WTC11 (cell line): ENCODE results near the gene FANCE. TPM values are rescaled to one million over a fixed set of nuclear protein-coding genes. Genes with fewer than 3 reads are reported as not detected.

Experiments used
- ATAC-seq: fragments of 200-7000 bp; cut with Tn5 transposase; 2 replicates; pipeline ENCODE4 v1.10.0; 2021; ENCODE audit warnings: mild to moderate bottlenecking, moderate library complexity
- Bru-seq: library from RNA; stranded (reverse); fragments of 400-500 nt; gene quantifications from one replicate; lab custom pipeline; 2021; lab: Mats Ljungman, UMichigan
- CTCF ChIA-PET: fragments of 300-600 bp; sonication (Branson Sonifier 250); formaldehyde crosslinking; loops from one replicate; lab custom pipeline; 2021; ENCODE audit warnings: antibody characterized with exemption; lab: Charles Lee
- POLR2A ChIA-PET: fragments of 350-600 bp; sonication (Branson Sonifier 250); formaldehyde crosslinking; loops from one replicate; lab custom pipeline; 2021; ENCODE audit warnings: antibody characterized with exemption; lab: Charles Lee
- DNase-seq: peaks from one replicate; pipeline ENCODE4 v3.0.0; 2021; ENCODE audit warnings: low spot score
- H3K27ac Mint-ChIP-seq: 2 replicates; pipeline ENCODE4 v1.8.0; 2021; ENCODE audit warnings: mixed read lengths
- H3K27me3 Mint-ChIP-seq: 2 replicates; pipeline ENCODE4 v1.8.0; 2021; ENCODE audit warnings: low read depth, mild to moderate bottlenecking, moderate library complexity, mixed read lengths
- H3K36me3 Mint-ChIP-seq: 2 replicates; pipeline ENCODE4 v1.8.0; 2021; ENCODE audit warnings: mixed read lengths
- H3K4me1 Mint-ChIP-seq: 2 replicates; pipeline ENCODE4 v1.8.0; 2022; ENCODE audit warnings: mixed read lengths
- H3K4me3 Mint-ChIP-seq: 2 replicates; pipeline ENCODE4 v1.8.0; 2021; ENCODE audit warnings: mild to moderate bottlenecking, moderate library complexity, mixed read lengths
- H3K9me3 Mint-ChIP-seq: 2 replicates; pipeline ENCODE4 v1.8.0; 2021; ENCODE audit warnings: mixed read lengths
- AR ChIP-seq: fragments of 250-450 bp; sonication (Bioruptor Pico); IDR thresholded peaks from 2 replicates; pipeline ENCODE4 v1.9.0; 2021; ENCODE audit warnings: mild to moderate bottlenecking
- CDX4 ChIP-seq: fragments of 250-450 bp; sonication (Bioruptor Pico); IDR thresholded peaks from 2 replicates; pipeline ENCODE4 v1.9.0; 2021; ENCODE audit warnings: moderate library complexity, mild to moderate bottlenecking, inconsistent platforms, borderline replicate concordance
- CREB1 ChIP-seq: sonication (generic); formaldehyde crosslinking; IDR thresholded peaks from 2 replicates; pipeline ENCODE4 v1.8.0; 2023; ENCODE audit warnings: mild to moderate bottlenecking, missing genetic modification reagents
- FOXJ3 ChIP-seq: sonication (generic); formaldehyde crosslinking; IDR thresholded peaks from 2 replicates; pipeline ENCODE4 v1.9.0; 2021; ENCODE audit warnings: missing genetic modification reagents, mild to moderate bottlenecking, borderline replicate concordance
- HMGXB4 ChIP-seq: sonication (generic); formaldehyde crosslinking; IDR thresholded peaks from 2 replicates; pipeline ENCODE4 v1.8.1; 2023; ENCODE audit warnings: mild to moderate bottlenecking, moderate library complexity, missing genetic modification reagents
- JAZF1 ChIP-seq: fragments of 250-450 bp; sonication (Bioruptor Pico); IDR thresholded peaks from 2 replicates; pipeline ENCODE4 v1.9.0; 2021; ENCODE audit warnings: moderate library complexity, mild to moderate bottlenecking, inconsistent platforms
- JUN ChIP-seq: sonication (generic); formaldehyde crosslinking; IDR thresholded peaks from 2 replicates; pipeline ENCODE4 v1.8.0; 2023; ENCODE audit warnings: mild to moderate bottlenecking, missing genetic modification reagents
- MAX ChIP-seq: sonication (generic); formaldehyde crosslinking; IDR thresholded peaks from 2 replicates; pipeline ENCODE4 v1.8.0; 2022; ENCODE audit warnings: mild to moderate bottlenecking, missing genetic modification reagents
- NR1H2 ChIP-seq: sonication (generic); formaldehyde crosslinking; IDR thresholded peaks from 2 replicates; pipeline ENCODE4 v1.9.0; 2021; ENCODE audit warnings: mild to moderate bottlenecking, moderate library complexity, missing genetic modification reagents
- PRDM15 ChIP-seq: sonication (generic); formaldehyde crosslinking; IDR thresholded peaks from 2 replicates; pipeline ENCODE4 v1.8.0; 2022; ENCODE audit warnings: missing genetic modification reagents
- PREB ChIP-seq: sonication (generic); formaldehyde crosslinking; IDR thresholded peaks from 2 replicates; pipeline ENCODE4 v1.8.1; 2022; ENCODE audit warnings: mild to moderate bottlenecking, missing genetic modification reagents, moderate library complexity, borderline replicate concordance
- PRRX2 ChIP-seq: fragments of 250-450 bp; sonication (Bioruptor Pico); IDR thresholded peaks from 2 replicates; pipeline ENCODE4 v1.8.0; 2021; ENCODE audit warnings: mild to moderate bottlenecking
- SOX15 ChIP-seq: fragments of 250-450 bp; sonication (Bioruptor Pico); IDR thresholded peaks from 2 replicates; pipeline ENCODE4 v1.9.0; 2021; ENCODE audit warnings: mild to moderate bottlenecking
- TEAD1 ChIP-seq: sonication (generic); formaldehyde crosslinking; IDR thresholded peaks from 2 replicates; pipeline ENCODE4 v1.8.0; 2022; ENCODE audit warnings: mild to moderate bottlenecking, missing genetic modification reagents
- TP53 ChIP-seq: sonication (generic); formaldehyde crosslinking; IDR thresholded peaks from 2 replicates; pipeline ENCODE4 v1.8.1; 2023; ENCODE audit warnings: mild to moderate bottlenecking, missing genetic modification reagents
- ZMAT4 ChIP-seq: fragments of 250-450 bp; sonication (Bioruptor Pico); IDR thresholded peaks from 2 replicates; pipeline ENCODE4 v1.9.0; 2021; ENCODE audit warnings: mild to moderate bottlenecking
- ZNF219 ChIP-seq: sonication (generic); formaldehyde crosslinking; IDR thresholded peaks from 2 replicates; pipeline ENCODE4 v1.8.0; 2023; ENCODE audit warnings: missing genetic modification reagents, mild to moderate bottlenecking, borderline replicate concordance
- ZNF396 ChIP-seq: fragments of 250-450 bp; sonication (Bioruptor Pico); IDR thresholded peaks from 2 replicates; pipeline ENCODE4 v1.8.0; 2021; ENCODE audit warnings: mild to moderate bottlenecking, moderate library complexity, borderline replicate concordance
- ZNF423 ChIP-seq: fragments of 250-450 bp; sonication (Bioruptor Pico); IDR thresholded peaks from 2 replicates; pipeline ENCODE4 v2.1.2; 2022; ENCODE audit warnings: mild to moderate bottlenecking, moderate library complexity
- ZNF671 ChIP-seq: fragments of 250-450 bp; sonication (Bioruptor Pico); IDR thresholded peaks from 2 replicates; pipeline ENCODE4 v1.8.0; 2021; ENCODE audit warnings: mild to moderate bottlenecking
- long read RNA-seq, 3 experiments: library from RNA in 1 of 3; library from capped mRNA in 1 of 3; library from polyadenylated mRNA in 1 of 3; unstranded in 2 of 3; stranded (forward) in 1 of 3; transcript quantifications; one replicate each; pipeline ENCODE4 v2.0.0, GENCODE V29; 2021
- total RNA-seq: library from RNA; stranded (reverse); gene quantifications from 3 replicates; pipeline ENCODE4 v1.2.3, GENCODE V29; 2021

The FANCE gene
- 15.7 to 22.3 TPM (median 17.6 TPM) in 3 replicates for total RNA-seq
- percentile 62 among the genes with signal in this experiment for Bru-seq, nascent RNA
- long read RNA-seq, experiment 1, transcript FANCE-201 (10 exons, 2,554 nt) = major isoform, 39 of 69 reads
- long read RNA-seq, experiment 1, partial matches to known transcripts = 4 of 69 reads
- long read RNA-seq, experiment 1, other reads (novel, unspliced or antisense) = 26 of 69 reads
- long read RNA-seq, experiment 2, transcript FANCE-201 (10 exons, 2,554 nt) = major isoform, 10 of 21 reads
- long read RNA-seq, experiment 2, partial matches to known transcripts = 5 of 21 reads
- long read RNA-seq, experiment 2, other reads (novel, unspliced or antisense) = 6 of 21 reads
- long read RNA-seq, experiment 3, partial matches to known transcripts = 0 of 2 reads
- long read RNA-seq, experiment 3, other reads (novel, unspliced or antisense) = 1 of 2 reads

GRCh38 chr6:35452183-35453090 lies at the start of gene FANCE:
Gene FANCE, plus strand, starts transcription at chr6:35452338. Its CDS starts 208 bp downstream, at chr6:35452546.
- H3K36me3 Mint-ChIP-seq = peaks cover 14% of the 10 kb centered on the region
- POLR2A ChIA-PET = interaction anchor here (0.8 to 1.9 kb wide), 6 partner anchors 15 to 134 kb away, joined by 3 to 5 read pairs (median 4); partner anchors contain the start of gene RPL10A
- no peaks in the 10 kb centered on the region for H3K9me3 Mint-ChIP-seq
- H3K4me3 Mint-ChIP-seq = peak within 1 kb of the TSS; percentile 68
- DNase-seq (peak; percentile 100), ATAC-seq (peak; percentile 95)
- peaks cover 11% of the 10 kb centered on the region for H3K27me3 Mint-ChIP-seq
- peaks cover 34% of the 10 kb centered on the region for H3K4me1 Mint-ChIP-seq
- H3K27ac Mint-ChIP-seq = peak within 1 kb of the TSS; percentile 53; the same call in 1 of the 2 replicates
- CTCF ChIA-PET = interaction anchor here (0.6 to 8.9 kb wide), 13 partner anchors 16 to 284 kb away, joined by 3 to 157 read pairs (median 4); partner anchors contain the start of genes ARMC12, DEF6, PPARD and RPL10A
- TF ChIP-seq JUN (CRISPR knock-in tag) (no peak), FOXJ3 (CRISPR knock-in tag) (no peak), AR (CRISPR knock-in tag) (no peak), CREB1 (CRISPR knock-in tag) (no peak), ZNF671 (no peak), PRRX2 (CRISPR knock-in tag) (no peak), ZMAT4 (CRISPR knock-in tag) (no peak), JAZF1 (CRISPR knock-in tag) (no peak), ZNF219 (CRISPR knock-in tag) (no peak), PRDM15 (no peak), TEAD1 (no peak), MAX (peak; percentile 79), ZNF396 (no peak), NR1H2 (no peak), TP53 (CRISPR knock-in tag) (no peak), HMGXB4 (CRISPR knock-in tag) (peak; percentile 63; the same call in 1 of the 2 replicates), ZNF423 (CRISPR knock-in tag) (peak; percentile 82), CDX4 (CRISPR knock-in tag) (no peak), PREB (no peak; the same call in 1 of the 2 replicates), SOX15 (CRISPR knock-in tag) (no peak)
